ENCODE results near the gene DENND1B. TPM values are rescaled to one million over a fixed set of nuclear protein-coding genes. Genes with fewer than 3 reads are reported as not detected.

The DENND1B gene
- total RNA-seq, 5 donors from 2014 or later (not counting 1 experiment from before 2014, with no cell fraction given), result 13.6 to 29.8 (median 15.8) TPM

DNA sequence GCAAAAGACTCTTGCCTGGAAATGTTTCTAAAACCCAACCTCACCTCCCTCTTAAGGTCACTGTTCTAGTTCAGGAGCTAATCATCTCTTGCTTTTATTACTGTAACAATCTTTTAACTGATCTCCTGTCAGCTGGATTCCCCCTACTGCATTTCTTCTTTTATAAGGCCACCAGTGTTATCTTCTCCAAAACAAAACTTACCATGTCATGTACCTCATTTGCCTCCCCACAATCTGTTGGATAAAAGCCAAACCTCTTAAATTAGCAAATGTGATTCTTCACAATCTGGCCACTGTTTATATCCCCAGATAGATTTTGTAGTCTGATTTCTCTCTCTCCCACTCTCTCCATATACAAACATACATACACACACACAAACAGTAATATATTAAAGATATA lies 143.3 kb downstream of the DENND1B start:
- no peaks in the 10 kb centered on the region for H3K27me3 Mint-ChIP-seq
- H3K4me1 ChIP-seq (ENCODE audit: control insufficient read depth in 1 of 2, extremely low read depth in 1 of 2, insufficient read depth in 2 of 2, low read length in 2 of 2), result no peaks in the 10 kb centered on the region
- POLR2A ChIA-PET, result interaction anchor here in 1 of 2 donors (0.6 kb wide), 1 partner anchor 573 kb away, joined by 4 read pairs; no protein-coding TSS in a partner anchor
- DNase-seq (no peak), ATAC-seq (replicated peaks in 1 of 4) (no peak)
- H3K36me3 ChIP-seq (ENCODE audit: control insufficient read depth in 2 of 2, extremely low read depth in 1 of 2, insufficient read depth in 1 of 2, low read length in 1 of 2), result peaks cover 0 to 5% of the 10 kb centered on the region in 2 donors
- H3K9me3 Mint-ChIP-seq, result peaks cover 0 to 6% (median 4%) of the 10 kb centered on the region in 3 donors
- H3K4me3 ChIP-seq (ENCODE audit: control insufficient read depth in 1 of 2, extremely low read depth in 1 of 2, low read length in 1 of 2), result no peak overlapping the region
- H3K36me3 Mint-ChIP-seq, result peaks cover 60% of the 10 kb centered on the region
- H3K27ac ChIP-seq (ENCODE audit: low read length), result no peak overlapping the region
- no peak overlapping the region for H3K4me3 Mint-ChIP-seq
- peaks cover 0 to 5% (median 4%) of the 10 kb centered on the region in 3 donors for H3K4me1 Mint-ChIP-seq
- CTCF ChIA-PET, result no interaction called here
- no peaks in the 10 kb centered on the region for H3K27me3 ChIP-seq (replicated peaks in 1 of 2; ENCODE audit: control insufficient read depth in 2 of 2, extremely low read depth in 1 of 2, insufficient read depth in 2 of 2, low read length in 1 of 2)
- H3K9me3 ChIP-seq, result no peaks in the 10 kb centered on the region
- no peak overlapping the region for H3K27ac Mint-ChIP-seq

DNA sequence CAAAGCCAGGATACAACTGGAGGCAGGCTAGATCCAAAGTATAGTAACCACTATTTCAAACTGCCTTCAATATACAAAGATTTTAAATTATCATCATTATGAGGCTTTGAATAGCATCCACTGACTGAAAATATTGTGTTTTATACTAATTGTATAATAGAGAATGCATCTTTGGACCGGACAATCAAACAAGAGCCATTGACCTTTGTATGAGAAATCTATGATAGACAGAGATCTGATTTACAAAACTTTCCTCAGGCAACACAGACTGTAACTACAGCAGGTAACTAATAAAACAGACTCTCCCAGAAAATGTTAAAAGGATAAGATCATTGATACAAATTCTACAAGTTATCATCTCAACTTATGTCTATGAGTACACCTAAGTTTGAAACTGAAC lies 152.9 kb downstream of the DENND1B start:
- Histone ChIP-seq H3K4me3 (ENCODE audit: control insufficient read depth in 1 of 2, extremely low read depth in 1 of 2, low read length in 1 of 2) (no peak overlapping the region), H3K27me3 (replicated peaks in 1 of 2; ENCODE audit: control insufficient read depth in 2 of 2, extremely low read depth in 1 of 2, insufficient read depth in 2 of 2, low read length in 1 of 2) (no peaks in the 10 kb centered on the region), H3K4me1 (ENCODE audit: control insufficient read depth in 1 of 2, extremely low read depth in 1 of 2, insufficient read depth in 2 of 2, low read length in 2 of 2) (no peaks in the 10 kb centered on the region), H3K36me3 (ENCODE audit: control insufficient read depth in 2 of 2, extremely low read depth in 1 of 2, insufficient read depth in 1 of 2, low read length in 1 of 2) (no peaks in the 10 kb centered on the region), H3K27ac (ENCODE audit: low read length) (no peak overlapping the region), H3K9me3 (no peaks in the 10 kb centered on the region)
- no CpG with 5 or more reads among the region's 1 CpG for WGBS (ENCODE audit: insufficient coverage)
- no peak for ATAC-seq (replicated peaks in 1 of 4)
- peaks cover 0 to 10% (median 4%) of the 10 kb centered on the region in 3 donors for H3K4me1 Mint-ChIP-seq
- H3K36me3 Mint-ChIP-seq, result peaks cover 26% of the 10 kb centered on the region
- H3K4me3 Mint-ChIP-seq, result no peak overlapping the region
- CTCF ChIA-PET, result interaction anchor here in 1 of 2 donors (0.6 kb wide), 1 partner anchor 299 kb away, joined by 3 read pairs; no protein-coding TSS in a partner anchor
- POLR2A ChIA-PET, result no interaction called here
- H3K9me3 Mint-ChIP-seq, result peaks cover 0 to 6% (median 4%) of the 10 kb centered on the region in 3 donors
- DNase-seq, result no peak
- H3K27me3 Mint-ChIP-seq, result no peaks in the 10 kb centered on the region
- H3K27ac Mint-ChIP-seq, result no peak overlapping the region

DNA sequence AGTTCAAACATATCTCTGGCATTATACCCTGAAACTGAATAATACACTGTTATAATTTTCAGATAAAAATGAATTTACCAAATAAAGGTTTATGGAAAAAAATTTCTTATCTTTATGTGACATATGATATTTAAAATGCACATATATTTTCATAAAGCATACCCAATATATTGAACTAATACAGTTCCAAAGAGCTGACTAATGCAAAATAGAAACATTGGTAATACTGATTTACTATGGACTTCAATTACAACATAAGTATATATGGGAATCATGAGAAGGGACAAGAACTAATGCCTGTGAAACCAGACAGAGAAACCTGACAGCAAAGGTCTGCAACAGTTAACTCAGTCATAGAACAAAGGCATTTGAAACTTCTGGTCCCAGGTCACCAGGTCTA lies 153.5 kb downstream of the DENND1B start:
- Mint-ChIP-seq H3K36me3 (peaks cover 26% of the 10 kb centered on the region), H3K9me3 (peaks cover 0 to 6% (median 4%) of the 10 kb centered on the region in 3 donors), H3K27me3 (no peaks in the 10 kb centered on the region), H3K4me1 (peaks cover 0 to 10% (median 4%) of the 10 kb centered on the region in 3 donors), H3K4me3 (no peak overlapping the region), H3K27ac (no peak overlapping the region)
- no peaks in the 10 kb centered on the region for H3K27me3 ChIP-seq (replicated peaks in 1 of 2; ENCODE audit: control insufficient read depth in 2 of 2, extremely low read depth in 1 of 2, insufficient read depth in 2 of 2, low read length in 1 of 2)
- no peak overlapping the region for H3K27ac ChIP-seq (ENCODE audit: low read length)
- POLR2A ChIA-PET, result no interaction called here
- no peaks in the 10 kb centered on the region for H3K4me1 ChIP-seq (ENCODE audit: control insufficient read depth in 1 of 2, extremely low read depth in 1 of 2, insufficient read depth in 2 of 2, low read length in 2 of 2)
- no peaks in the 10 kb centered on the region for H3K36me3 ChIP-seq (ENCODE audit: control insufficient read depth in 2 of 2, extremely low read depth in 1 of 2, insufficient read depth in 1 of 2, low read length in 1 of 2)
- no peak overlapping the region for H3K4me3 ChIP-seq (ENCODE audit: control insufficient read depth in 1 of 2, extremely low read depth in 1 of 2, low read length in 1 of 2)
- CTCF ChIA-PET, result interaction anchor here in 1 of 2 donors (0.7 kb wide), 1 partner anchor 246 kb away, joined by 5 read pairs; no protein-coding TSS in a partner anchor
- no peak for ATAC-seq (replicated peaks in 1 of 4)
- no peaks in the 10 kb centered on the region for H3K9me3 ChIP-seq
- no peak for DNase-seq

DNA sequence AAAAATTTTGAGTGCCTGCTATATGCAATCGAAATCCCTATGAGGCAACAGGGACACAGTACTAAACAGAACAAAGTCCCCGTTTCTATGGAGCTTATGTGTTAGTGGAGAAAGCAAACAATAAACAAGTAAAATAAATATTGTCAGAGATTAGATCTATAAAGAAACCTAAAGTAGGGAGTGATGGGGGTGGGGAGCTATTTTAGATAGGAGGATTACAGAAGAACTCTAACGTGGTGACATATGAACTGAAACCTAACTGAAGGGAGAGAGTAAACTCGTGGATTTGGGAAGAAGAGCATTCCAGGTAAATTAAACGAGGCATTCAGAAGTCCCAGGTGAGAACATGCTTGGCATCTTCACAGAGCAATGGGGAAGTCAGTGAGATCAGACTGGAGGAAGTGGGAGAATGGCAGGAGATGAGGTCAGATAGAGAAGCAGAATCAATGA lies 154.5 kb downstream of the DENND1B start:
- no peak overlapping the region for H3K27ac ChIP-seq (ENCODE audit: low read length)
- peaks cover 0 to 2% of the 10 kb centered on the region in 2 donors for H3K36me3 ChIP-seq (ENCODE audit: control insufficient read depth in 2 of 2, extremely low read depth in 1 of 2, insufficient read depth in 1 of 2, low read length in 1 of 2)
- H3K27me3 ChIP-seq (replicated peaks in 1 of 2; ENCODE audit: control insufficient read depth in 2 of 2, extremely low read depth in 1 of 2, insufficient read depth in 2 of 2, low read length in 1 of 2), result no peaks in the 10 kb centered on the region
- CTCF ChIA-PET, result interaction anchor here in 1 of 2 donors (0.6 kb wide), 1 partner anchor 105 kb away, joined by 3 read pairs; no protein-coding TSS in a partner anchor
- no peak overlapping the region for H3K4me3 Mint-ChIP-seq
- H3K4me1 Mint-ChIP-seq, result peaks cover 0 to 5% (median 4%) of the 10 kb centered on the region in 3 donors
- 81% methylated on average over 3 of the region's 5 CpGs for WGBS (ENCODE audit: insufficient coverage)
- ATAC-seq (replicated peaks in 1 of 4), result no peak
- H3K9me3 Mint-ChIP-seq, result no peaks in the 10 kb centered on the region
- H3K4me3 ChIP-seq (ENCODE audit: control insufficient read depth in 1 of 2, extremely low read depth in 1 of 2, low read length in 1 of 2), result no peak overlapping the region
- peaks cover 20% of the 10 kb centered on the region for H3K36me3 Mint-ChIP-seq
- no peaks in the 10 kb centered on the region for H3K4me1 ChIP-seq (ENCODE audit: control insufficient read depth in 1 of 2, extremely low read depth in 1 of 2, insufficient read depth in 2 of 2, low read length in 2 of 2)
- no peaks in the 10 kb centered on the region for H3K27me3 Mint-ChIP-seq
- no peak overlapping the region for H3K27ac Mint-ChIP-seq
- POLR2A ChIA-PET, result interaction anchor here in 1 of 2 donors (0.6 kb wide), 1 partner anchor 282 kb away, joined by 3 read pairs; no protein-coding TSS in a partner anchor
- no peak for DNase-seq
- H3K9me3 ChIP-seq, result no peaks in the 10 kb centered on the region

DNA sequence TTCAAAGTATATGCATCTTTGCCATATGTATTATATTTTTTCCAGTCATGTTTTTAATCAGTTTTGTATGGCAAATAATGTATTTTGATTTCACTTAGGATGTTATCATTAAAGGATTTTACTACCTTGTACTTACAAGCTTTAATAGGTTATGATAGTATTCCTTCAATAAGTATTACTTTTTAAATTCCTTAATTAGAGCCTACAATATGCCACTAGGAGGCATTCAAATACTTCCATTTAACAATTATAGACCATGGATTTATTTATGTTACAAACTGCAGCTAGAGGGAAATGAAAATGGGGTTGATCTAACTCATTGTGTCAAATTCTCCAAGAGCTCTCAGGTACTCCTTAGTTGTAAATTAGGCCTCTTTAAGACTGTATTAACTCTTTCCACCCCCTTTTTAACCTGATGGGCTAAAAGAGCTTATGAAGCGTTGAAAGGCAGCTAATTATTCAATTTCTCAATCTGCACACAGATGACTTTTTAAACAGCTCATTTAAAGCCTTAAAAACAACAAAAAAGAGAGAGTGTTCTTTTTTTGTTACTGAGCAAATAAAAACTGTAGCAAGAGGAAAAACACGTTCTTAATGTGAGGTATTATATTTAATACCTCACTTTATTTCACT lies 156.2 kb downstream of the DENND1B start:
- no peak overlapping the region for H3K4me3 Mint-ChIP-seq
- POLR2A ChIA-PET, result interaction anchor here in 1 of 2 donors (0.9 kb wide), 1 partner anchor 97 kb away, joined by 3 read pairs; no protein-coding TSS in a partner anchor
- H3K9me3 Mint-ChIP-seq, result no peaks in the 10 kb centered on the region

DNA sequence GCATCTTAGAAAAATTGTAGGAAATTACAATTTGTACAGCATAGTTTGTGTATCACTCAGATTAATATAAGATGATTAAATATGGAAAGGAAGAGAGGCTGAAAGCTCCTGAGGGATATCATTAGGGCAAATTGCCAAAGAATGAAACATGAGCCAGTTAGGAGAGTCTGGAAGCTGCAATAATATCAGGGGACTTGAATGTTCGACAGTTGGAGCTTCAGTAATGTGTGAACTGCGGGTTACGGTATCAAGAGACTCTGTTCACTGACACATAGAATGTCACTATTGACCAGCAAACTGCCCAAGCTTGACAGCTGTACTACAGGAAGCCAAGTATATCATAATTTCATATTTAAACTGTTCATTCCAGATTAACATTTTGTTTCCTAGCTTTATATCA lies 157.2 kb downstream of the DENND1B start:
- H3K27ac Mint-ChIP-seq, result no peak overlapping the region
- WGBS (ENCODE audit: insufficient coverage), result no CpG with 5 or more reads among the region's 3 CpGs
- POLR2A ChIA-PET, result no interaction called here

More for the DNA sequence above, 156.2 kb downstream of the DENND1B start:
- DNase-seq (peak in 1 of 35 experiments; percentile 32), ATAC-seq (replicated peaks in 1 of 4) (peak in 2 of 4 experiments; percentile 35 to 49)
- H3K4me3 ChIP-seq (ENCODE audit: control insufficient read depth in 1 of 2, extremely low read depth in 1 of 2, low read length in 1 of 2), result no peak overlapping the region
- no peaks in the 10 kb centered on the region for H3K27me3 Mint-ChIP-seq
- H3K27me3 ChIP-seq (replicated peaks in 1 of 2; ENCODE audit: control insufficient read depth in 2 of 2, extremely low read depth in 1 of 2, insufficient read depth in 2 of 2, low read length in 1 of 2), result no peaks in the 10 kb centered on the region
- no peaks in the 10 kb centered on the region for H3K9me3 ChIP-seq
- CTCF ChIA-PET, result interaction anchor here (0.6 to 2.8 kb wide), 12 partner anchors 19 to 849 kb away, joined by 3 to 39 read pairs (median 3); no protein-coding TSS in a partner anchor
- peaks cover 0 to 2% of the 10 kb centered on the region in 2 donors for H3K36me3 ChIP-seq (ENCODE audit: control insufficient read depth in 2 of 2, extremely low read depth in 1 of 2, insufficient read depth in 1 of 2, low read length in 1 of 2)
- no peak overlapping the region for H3K27ac Mint-ChIP-seq
- peaks cover 0 to 2% (median 0%) of the 10 kb centered on the region in 3 donors for H3K4me1 Mint-ChIP-seq
- H3K27ac ChIP-seq (ENCODE audit: low read length), result no peak overlapping the region
- H3K36me3 Mint-ChIP-seq, result peaks cover 13% of the 10 kb centered on the region
- no CpG with 5 or more reads among the region's 2 CpGs for whole genome bisulfite sequencing (ENCODE audit: insufficient coverage)
- no peaks in the 10 kb centered on the region for H3K4me1 ChIP-seq (ENCODE audit: control insufficient read depth in 1 of 2, extremely low read depth in 1 of 2, insufficient read depth in 2 of 2, low read length in 2 of 2)

More for the DNA sequence above, 157.2 kb downstream of the DENND1B start:
- H3K36me3 Mint-ChIP-seq, result peaks cover 14% of the 10 kb centered on the region
- no peaks in the 10 kb centered on the region for H3K9me3 ChIP-seq
- no peak overlapping the region for H3K4me3 ChIP-seq (ENCODE audit: control insufficient read depth in 1 of 2, extremely low read depth in 1 of 2, low read length in 1 of 2)
- DNase-seq (no peak), ATAC-seq (replicated peaks in 1 of 4) (no peak)
- H3K9me3 Mint-ChIP-seq, result no peaks in the 10 kb centered on the region
- peaks cover 0 to 2% of the 10 kb centered on the region in 2 donors for H3K36me3 ChIP-seq (ENCODE audit: control insufficient read depth in 2 of 2, extremely low read depth in 1 of 2, insufficient read depth in 1 of 2, low read length in 1 of 2)
- H3K27ac ChIP-seq (ENCODE audit: low read length), result no peak overlapping the region
- CTCF ChIA-PET, result interaction anchor here (0.6 to 2.8 kb wide), 7 partner anchors 202 to 846 kb away, joined by 3 to 39 read pairs (median 5); no protein-coding TSS in a partner anchor
- peaks cover 0 to 4% (median 0%) of the 10 kb centered on the region in 3 donors for H3K4me1 Mint-ChIP-seq
- no peaks in the 10 kb centered on the region for H3K4me1 ChIP-seq (ENCODE audit: control insufficient read depth in 1 of 2, extremely low read depth in 1 of 2, insufficient read depth in 2 of 2, low read length in 2 of 2)
- H3K27me3 Mint-ChIP-seq, result no peaks in the 10 kb centered on the region
- no peaks in the 10 kb centered on the region for H3K27me3 ChIP-seq (replicated peaks in 1 of 2; ENCODE audit: control insufficient read depth in 2 of 2, extremely low read depth in 1 of 2, insufficient read depth in 2 of 2, low read length in 1 of 2)
- no peak overlapping the region for H3K4me3 Mint-ChIP-seq

All from T-cell (primary cell).